ENCODE results near the gene PTBP1. TPM values are rescaled to one million over a fixed set of nuclear protein-coding genes. Genes with fewer than 3 reads are reported as not detected.
A peak's percentile ranks its signal among the peaks of the same experiment; 100 is the strongest.

The PTBP1 gene
- polyA plus RNA-seq, 3 donors: 62.4 to 117 (median 81.6) TPM

DNA sequence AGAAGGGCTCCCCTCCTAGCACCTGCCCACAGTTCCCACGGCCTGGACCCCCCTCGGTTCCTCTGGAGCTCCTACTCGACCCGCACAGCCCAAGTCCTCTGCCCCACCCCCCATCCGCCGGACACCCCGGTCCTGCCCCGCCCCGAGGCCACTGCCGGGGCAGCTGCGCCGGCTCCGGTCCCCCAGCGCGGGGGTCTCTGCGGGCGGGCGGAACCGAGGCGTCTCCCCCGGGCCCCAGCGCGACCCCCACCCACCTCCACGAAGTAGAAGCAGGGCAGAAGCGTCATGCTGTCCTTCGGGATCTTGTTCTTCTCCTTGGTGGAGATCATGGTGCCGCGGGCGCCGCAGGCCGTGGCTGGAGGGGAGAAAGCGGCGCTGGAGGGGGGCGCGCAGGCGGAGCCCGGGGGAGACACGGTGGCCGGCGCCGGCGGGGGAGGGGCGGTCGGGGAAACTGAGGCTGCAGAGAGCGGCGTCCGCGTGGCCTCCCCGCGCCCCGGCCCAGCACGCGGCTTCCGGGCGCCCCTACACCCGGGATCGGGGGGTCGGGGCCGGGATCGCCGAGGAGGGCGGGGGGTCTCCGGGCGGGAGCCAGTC is 24.1 kb downstream of the PTBP1 start:
- DNase-seq: no peak
- Mint-ChIP-seq H3K27ac (no peak overlapping the region), H3K4me3 (peak overlapping the region; percentile 78 to 79), H3K36me3 (peaks cover 0 to 3% of the 10 kb centered on the region in 2 donors), H3K27me3 (ENCODE audit: low read depth in 3 of 3) (peaks cover 3 to 7% (median 5%) of the 10 kb centered on the region in 3 donors), H3K9me3 (peaks cover 0 to 4% (median 0%) of the 10 kb centered on the region in 7 donors), H3K4me1 (peaks cover 36% of the 10 kb centered on the region)
- no peaks in the 10 kb centered on the region for H3K9me3 ChIP-seq (replicated peaks in 1 of 2; ENCODE audit: control insufficient read depth in 1 of 2, insufficient read depth in 1 of 2, low read length in 2 of 2)
- intact Hi-C loops (cut with micrococcal nuclease): no loop called here
- H3K4me2 ChIP-seq (replicated peaks; ENCODE audit: extremely low read depth, low read length, poor library complexity, severe bottlenecking): peak overlapping the region; percentile 86
- H3K27ac ChIP-seq (ENCODE audit: low read depth in 1 of 2, low read length in 2 of 2): no peak overlapping the region
- H2AFZ ChIP-seq (ENCODE audit: insufficient read depth, low read depth, low read length, poor library complexity, severe bottlenecking): peak overlapping the region; percentile 81
- H3K4me1 ChIP-seq (ENCODE audit: control insufficient read depth in 1 of 2, insufficient read depth in 2 of 2, low read length in 2 of 2): peaks cover 37 to 40% of the 10 kb centered on the region in 2 donors
- TF ChIP-seq, protein P1, sequence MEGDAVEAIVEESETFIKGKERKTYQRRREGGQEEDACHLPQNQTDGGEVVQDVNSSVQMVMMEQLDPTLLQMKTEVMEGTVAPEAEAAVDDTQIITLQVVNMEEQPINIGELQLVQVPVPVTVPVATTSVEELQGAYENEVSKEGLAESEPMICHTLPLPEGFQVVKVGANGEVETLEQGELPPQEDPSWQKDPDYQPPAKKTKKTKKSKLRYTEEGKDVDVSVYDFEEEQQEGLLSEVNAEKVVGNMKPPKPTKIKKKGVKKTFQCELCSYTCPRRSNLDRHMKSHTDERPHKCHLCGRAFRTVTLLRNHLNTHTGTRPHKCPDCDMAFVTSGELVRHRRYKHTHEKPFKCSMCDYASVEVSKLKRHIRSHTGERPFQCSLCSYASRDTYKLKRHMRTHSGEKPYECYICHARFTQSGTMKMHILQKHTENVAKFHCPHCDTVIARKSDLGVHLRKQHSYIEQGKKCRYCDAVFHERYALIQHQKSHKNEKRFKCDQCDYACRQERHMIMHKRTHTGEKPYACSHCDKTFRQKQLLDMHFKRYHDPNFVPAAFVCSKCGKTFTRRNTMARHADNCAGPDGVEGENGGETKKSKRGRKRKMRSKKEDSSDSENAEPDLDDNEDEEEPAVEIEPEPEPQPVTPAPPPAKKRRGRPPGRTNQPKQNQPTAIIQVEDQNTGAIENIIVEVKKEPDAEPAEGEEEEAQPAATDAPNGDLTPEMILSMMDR (IDR thresholded peaks at IDR 0.05): no peak
- no peaks in the 10 kb centered on the region for H3K27me3 ChIP-seq (ENCODE audit: control insufficient read depth in 2 of 2, insufficient read depth in 2 of 2, low read length in 2 of 2)
- under 1% methylated on average over 59 of the region's 64 CpGs for WGBS (ENCODE audit: insufficient coverage)
- peaks cover 52% of the 10 kb centered on the region for H3K79me2 ChIP-seq (ENCODE audit: insufficient read depth, low read length)
- H3K36me3 ChIP-seq (replicated peaks in 1 of 2; ENCODE audit: control insufficient read depth in 1 of 2, insufficient read depth in 2 of 2, low read length in 2 of 2): no peaks in the 10 kb centered on the region
- H3K4me3 ChIP-seq (replicated peaks in 1 of 3; ENCODE audit: low read depth in 2 of 3, low read length in 3 of 3): peak overlapping the region; percentile 34 to 75 (median 35)
- H4K20me1 ChIP-seq (ENCODE audit: insufficient read depth, low read length): no peaks in the 10 kb centered on the region
- peak overlapping the region; percentile 59 for H3K9ac ChIP-seq (ENCODE audit: insufficient read depth, low read length, poor library complexity, severe bottlenecking)

DNA sequence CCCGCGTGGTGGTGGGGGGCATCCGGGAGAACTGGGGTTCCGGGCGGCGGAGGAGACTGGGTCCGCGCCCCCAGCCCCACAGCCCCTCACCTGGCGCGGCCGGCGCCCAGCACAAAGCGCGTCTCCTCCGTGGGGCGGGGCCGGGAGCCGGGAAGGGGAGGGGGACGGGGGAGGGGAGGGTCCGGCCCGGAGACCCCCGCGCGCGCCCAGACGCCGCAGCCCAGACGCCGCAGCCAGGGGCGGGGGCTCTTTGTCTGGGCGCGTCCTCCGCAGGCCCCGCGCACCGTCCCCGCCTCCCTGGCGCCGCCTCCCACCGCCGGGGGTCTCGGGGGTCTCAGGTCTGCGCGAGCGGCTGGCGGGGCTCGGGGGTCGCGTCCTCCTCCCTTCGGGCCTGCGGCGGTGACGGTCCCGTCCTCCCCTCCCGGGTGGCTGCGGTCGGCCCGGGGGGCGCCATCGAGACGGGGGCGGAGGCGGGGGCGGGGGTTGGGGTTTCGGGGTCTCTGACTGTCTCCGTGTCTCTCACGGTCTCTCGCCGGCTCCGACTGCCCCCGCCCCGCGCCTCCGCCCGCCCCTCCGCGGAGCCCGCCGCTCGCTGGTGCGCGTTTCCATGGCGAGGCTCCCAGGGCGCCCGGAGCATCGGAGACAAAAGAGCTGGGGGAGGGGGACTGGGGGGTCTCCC is 24.7 kb downstream of the PTBP1 start, which contains the start of gene PLPPR3:
TSS of gene PLPPR3 (minus strand) at position 131 of the 679 bp plus-strand sequence. CDS start 396 bp downstream, outside the sequence.
- Histone ChIP-seq H3K4me3 (replicated peaks in 1 of 3; ENCODE audit: low read depth in 2 of 3, low read length in 3 of 3) (peak within 1 kb of the TSS; percentile 34 to 75 (median 35)), H3K4me1 (ENCODE audit: control insufficient read depth in 1 of 2, insufficient read depth in 2 of 2, low read length in 2 of 2) (peaks cover 44 to 46% of the 10 kb centered on the region in 2 donors), H3K27me3 (ENCODE audit: control insufficient read depth in 2 of 2, insufficient read depth in 2 of 2, low read length in 2 of 2) (no peaks in the 10 kb centered on the region), H3K79me2 (ENCODE audit: insufficient read depth, low read length) (peaks cover 52% of the 10 kb centered on the region), H3K9me3 (replicated peaks in 1 of 2; ENCODE audit: control insufficient read depth in 1 of 2, insufficient read depth in 1 of 2, low read length in 2 of 2) (no peaks in the 10 kb centered on the region), H4K20me1 (ENCODE audit: insufficient read depth, low read length) (no peaks in the 10 kb centered on the region), H3K36me3 (replicated peaks in 1 of 2; ENCODE audit: control insufficient read depth in 1 of 2, insufficient read depth in 2 of 2, low read length in 2 of 2) (no peaks in the 10 kb centered on the region), H2AFZ (ENCODE audit: insufficient read depth, low read depth, low read length, poor library complexity, severe bottlenecking) (peak within 1 kb of the TSS; percentile 81), H3K27ac (ENCODE audit: low read depth in 1 of 2, low read length in 2 of 2) (no peak within 1 kb of the TSS), H3K9ac (ENCODE audit: insufficient read depth, low read length, poor library complexity, severe bottlenecking) (peak within 1 kb of the TSS; percentile 59), H3K4me2 (replicated peaks; ENCODE audit: extremely low read depth, low read length, poor library complexity, severe bottlenecking) (peak within 1 kb of the TSS; percentile 86)
- H3K4me3 Mint-ChIP-seq: peak within 1 kb of the TSS; percentile 78 to 79
- no peaks in the 10 kb centered on the region for H3K9me3 Mint-ChIP-seq
- DNase-seq: no peak
- H3K27ac Mint-ChIP-seq: peak within 1 kb of the TSS in 1 of 7 donors; percentile 13
- WGBS (ENCODE audit: insufficient coverage): under 1% methylated on average over 49 of the region's 86 CpGs
- peaks cover 41% of the 10 kb centered on the region for H3K4me1 Mint-ChIP-seq
- H3K27me3 Mint-ChIP-seq (ENCODE audit: low read depth in 3 of 3): peaks cover 3 to 7% (median 5%) of the 10 kb centered on the region in 3 donors
- intact Hi-C loops (cut with micrococcal nuclease): no loop called here
- TF ChIP-seq, protein P1 (IDR thresholded peaks at IDR 0.05): no peak
- H3K36me3 Mint-ChIP-seq: no peaks in the 10 kb centered on the region
